Neural cell (in vitro differentiated cells): Measurements from ENCODE around the gene STRN3. TPM values are rescaled to one million over a fixed set of nuclear protein-coding genes. Genes with fewer than 3 reads are reported as not detected.

Source experiments
- H2AFZ ChIP-seq: fragments of 200-600, 300-800 bp; sonication (generic), shearing (Covaris generic); 2 replicates; pipeline ENCODE4 v1.6.0; 2014; ENCODE audit warnings: low read depth, mild to moderate bottlenecking, antibody characterized with exemption, low read length, moderate library complexity
- H3F3A ChIP-seq: fragments of 200-600 bp; shearing (Covaris generic); 2 replicates; pipeline ENCODE4 v1.6.1; 2016; ENCODE audit warnings: mild to moderate bottlenecking, moderate library complexity, mixed read lengths, antibody characterized with exemption, low read length; ENCODE audit not compliant: insufficient read depth, poor library complexity, severe bottlenecking
- H3K27ac ChIP-seq: fragments of 200-600, 300-800 bp; sonication (generic), shearing (Covaris generic); 2 replicates; pipeline ENCODE4 v1.5.1; 2014; ENCODE audit warnings: mild to moderate bottlenecking, low read length, moderate library complexity
- H3K27me3 ChIP-seq: fragments of 300-800, 200-600 bp; sonication (generic), shearing (Covaris generic); 2 replicates; pipeline ENCODE4 v1.6.0; 2014; ENCODE audit warnings: mild to moderate bottlenecking, low read depth, low read length, moderate library complexity; ENCODE audit not compliant: insufficient read depth
- H3K36me3 ChIP-seq: fragments of 300-800, 200-600 bp; sonication (generic), shearing (Covaris generic); 2 replicates; pipeline ENCODE4 v1.5.1; 2014; ENCODE audit warnings: mild to moderate bottlenecking, antibody characterized with exemption, low read length, moderate library complexity; ENCODE audit not compliant: insufficient read depth
- H3K4me2 ChIP-seq: fragments of 300-800, 200-600 bp; sonication (generic), shearing (Covaris generic); 2 replicates; pipeline ENCODE4 v1.6.0; 2014; ENCODE audit warnings: mild to moderate bottlenecking, low read length
- H3K4me3 ChIP-seq: fragments of 300-800, 200-600 bp; sonication (generic), shearing (Covaris generic); 2 replicates; pipeline ENCODE4 v1.5.1; 2014; ENCODE audit warnings: mild to moderate bottlenecking, low read length, moderate library complexity
- H3K79me2 ChIP-seq: fragments of 200-600 bp; shearing (Covaris generic); replicated peaks from 2 replicates; pipeline ENCODE4 v1.6.0; 2014; ENCODE audit warnings: mild to moderate bottlenecking, low read length, moderate library complexity; ENCODE audit not compliant: insufficient read depth
- H3K9ac ChIP-seq: fragments of 300-800, 200-600 bp; sonication (generic), shearing (Covaris generic); 2 replicates; pipeline ENCODE4 v1.6.1; 2016; ENCODE audit warnings: mild to moderate bottlenecking, low read length, mixed read lengths
- H3K9me2 ChIP-seq: fragments of 200-600 bp; shearing (Covaris generic); 2 replicates; pipeline ENCODE4 v1.6.1; 2016; ENCODE audit warnings: mild to moderate bottlenecking, low read length, mixed read lengths; ENCODE audit not compliant: insufficient read depth
- H3K9me3 ChIP-seq: fragments of 200-600, 300-800 bp; sonication (generic), shearing (Covaris generic); 2 replicates; pipeline ENCODE4 v1.6.1; 2016; ENCODE audit warnings: mild to moderate bottlenecking, mixed run types, low read length, moderate library complexity, mixed read lengths
- H4K20me1 ChIP-seq: fragments of 200-600 bp; shearing (Covaris generic); 2 replicates; pipeline ENCODE4 v1.6.1; 2016; ENCODE audit warnings: mild to moderate bottlenecking, mixed run types; ENCODE audit not compliant: insufficient read depth
- EP300 ChIP-seq: fragments of 450-650 bp; conservative IDR thresholded peaks from 2 replicates; pipeline ENCODE4 v1.6.1; 2014; ENCODE audit warnings: antibody characterized with exemption, mild to moderate bottlenecking, moderate library complexity; ENCODE audit not compliant: poor library complexity, severe bottlenecking
- EZH2 ChIP-seq: fragments of 200-600, 300-800 bp; shearing (Covaris generic), sonication (generic); IDR thresholded peaks from 2 replicates; pipeline ENCODE4 v1.6.1; 2014; ENCODE audit warnings: antibody characterized with exemption, low read length, borderline replicate concordance, mild to moderate bottlenecking; ENCODE audit not compliant: insufficient read depth, poor library complexity, severe bottlenecking
- MXI1 ChIP-seq: fragments of 450-650 bp; conservative IDR thresholded peaks from 2 replicates; pipeline ENCODE4 v1.6.1; 2014; ENCODE audit warnings: antibody characterized with exemption, mild to moderate bottlenecking; ENCODE audit not compliant: poor library complexity, severe bottlenecking
- POLR2AphosphoS5 ChIP-seq: IDR thresholded peaks from 2 replicates; pipeline ENCODE4 v1.6.1; 2012
- RAD21 ChIP-seq: fragments of 450-650 bp; conservative IDR thresholded peaks from 2 replicates; pipeline ENCODE4 v1.6.1; 2014; ENCODE audit warnings: antibody characterized with exemption, mild to moderate bottlenecking, moderate library complexity
- SMC3 ChIP-seq: fragments of 450-650 bp; conservative IDR thresholded peaks from 2 replicates; pipeline ENCODE4 v1.6.1; 2014; ENCODE audit warnings: antibody characterized with exemption, mild to moderate bottlenecking, moderate library complexity; ENCODE audit not compliant: poor library complexity
- TAF1 ChIP-seq: IDR thresholded peaks from 2 replicates; pipeline ENCODE4 v1.6.1; 2012; ENCODE audit warnings: low read depth
- polyA plus RNA-seq: library from polyadenylated mRNA; depleted of rRNA; stranded (reverse); fragments of >200 nt; gene quantifications from 2 replicates; pipeline ENCODE4 v1.2.3, GENCODE V29; 2014
- TF ChIP-seq, protein P1 (sequence below): IDR thresholded peaks from 2 replicates; pipeline ENCODE4 v1.6.1; 2012; ENCODE audit warnings: borderline replicate concordance

Gene STRN3
- polyA plus RNA-seq, 1 donor from 2014 or later, result 60.1 TPM

DNA sequence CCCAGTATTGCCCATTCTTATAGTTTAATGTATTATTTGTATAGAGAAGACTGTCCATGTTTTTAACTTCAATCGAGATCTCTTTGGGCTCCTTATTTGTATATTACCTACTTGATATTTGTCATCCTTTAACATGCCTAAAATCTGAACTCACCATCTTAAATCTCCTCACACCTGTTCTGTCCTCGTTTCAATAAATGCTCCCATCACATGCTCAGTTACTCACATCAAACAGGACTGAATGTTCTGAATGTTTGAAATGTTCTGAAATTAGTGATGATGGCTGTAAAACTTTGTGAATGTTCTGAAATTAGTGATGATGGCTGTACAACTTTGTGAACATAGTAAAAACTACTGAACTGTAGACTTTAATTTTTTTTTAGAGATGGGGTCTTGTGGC, 117.4 kb downstream of the STRN3 start:
- H3K4me3 ChIP-seq, result no peak overlapping the region
- peaks cover 8% of the 10 kb centered on the region for H3K36me3 ChIP-seq
- H4K20me1 ChIP-seq, result no peaks in the 10 kb centered on the region
- H3K79me2 ChIP-seq, result no peaks in the 10 kb centered on the region
- H3K9me2 ChIP-seq, result no peaks in the 10 kb centered on the region
- H3K27ac ChIP-seq, result no peak overlapping the region
- H3K27me3 ChIP-seq, result no peaks in the 10 kb centered on the region
- H2AFZ ChIP-seq, result no peak overlapping the region
- no peak overlapping the region for H3K9ac ChIP-seq
- H3K9me3 ChIP-seq, result no peaks in the 10 kb centered on the region
- no peak overlapping the region for H3K4me2 ChIP-seq
- TF ChIP-seq TAF1 (no peak), RAD21 (no peak), POLR2AphosphoS5 (no peak), SMC3 (no peak), EZH2 (no peak), MXI1 (no peak), EP300 (no peak)
- TF ChIP-seq, protein P1, sequence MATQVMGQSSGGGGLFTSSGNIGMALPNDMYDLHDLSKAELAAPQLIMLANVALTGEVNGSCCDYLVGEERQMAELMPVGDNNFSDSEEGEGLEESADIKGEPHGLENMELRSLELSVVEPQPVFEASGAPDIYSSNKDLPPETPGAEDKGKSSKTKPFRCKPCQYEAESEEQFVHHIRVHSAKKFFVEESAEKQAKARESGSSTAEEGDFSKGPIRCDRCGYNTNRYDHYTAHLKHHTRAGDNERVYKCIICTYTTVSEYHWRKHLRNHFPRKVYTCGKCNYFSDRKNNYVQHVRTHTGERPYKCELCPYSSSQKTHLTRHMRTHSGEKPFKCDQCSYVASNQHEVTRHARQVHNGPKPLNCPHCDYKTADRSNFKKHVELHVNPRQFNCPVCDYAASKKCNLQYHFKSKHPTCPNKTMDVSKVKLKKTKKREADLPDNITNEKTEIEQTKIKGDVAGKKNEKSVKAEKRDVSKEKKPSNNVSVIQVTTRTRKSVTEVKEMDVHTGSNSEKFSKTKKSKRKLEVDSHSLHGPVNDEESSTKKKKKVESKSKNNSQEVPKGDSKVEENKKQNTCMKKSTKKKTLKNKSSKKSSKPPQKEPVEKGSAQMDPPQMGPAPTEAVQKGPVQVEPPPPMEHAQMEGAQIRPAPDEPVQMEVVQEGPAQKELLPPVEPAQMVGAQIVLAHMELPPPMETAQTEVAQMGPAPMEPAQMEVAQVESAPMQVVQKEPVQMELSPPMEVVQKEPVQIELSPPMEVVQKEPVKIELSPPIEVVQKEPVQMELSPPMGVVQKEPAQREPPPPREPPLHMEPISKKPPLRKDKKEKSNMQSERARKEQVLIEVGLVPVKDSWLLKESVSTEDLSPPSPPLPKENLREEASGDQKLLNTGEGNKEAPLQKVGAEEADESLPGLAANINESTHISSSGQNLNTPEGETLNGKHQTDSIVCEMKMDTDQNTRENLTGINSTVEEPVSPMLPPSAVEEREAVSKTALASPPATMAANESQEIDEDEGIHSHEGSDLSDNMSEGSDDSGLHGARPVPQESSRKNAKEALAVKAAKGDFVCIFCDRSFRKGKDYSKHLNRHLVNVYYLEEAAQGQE, result no peak
- no peaks in the 10 kb centered on the region for H3F3A ChIP-seq

DNA sequence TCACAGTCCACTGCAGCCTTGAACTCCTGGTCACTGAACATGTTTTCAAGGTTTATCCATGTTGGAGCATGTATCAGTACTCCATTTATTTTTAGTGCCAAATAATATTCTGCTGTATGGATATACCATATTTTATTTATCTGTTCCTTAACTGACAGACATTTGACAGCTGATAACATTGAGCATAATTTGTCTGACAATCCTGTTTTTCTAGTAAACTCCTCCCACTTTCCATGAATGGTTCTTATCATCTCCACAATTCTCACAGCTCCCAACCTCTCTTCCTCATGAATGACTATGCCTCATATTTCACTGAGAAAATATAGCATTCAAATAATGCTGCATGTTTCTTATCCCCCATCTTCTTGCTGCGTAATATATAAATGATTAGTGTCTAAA, 118.5 kb downstream of the STRN3 start:
- Histone ChIP-seq H4K20me1 (no peaks in the 10 kb centered on the region), H3K4me2 (no peak overlapping the region), H3K9me2 (no peaks in the 10 kb centered on the region), H3F3A (no peaks in the 10 kb centered on the region), H3K36me3 (peaks cover 8% of the 10 kb centered on the region), H2AFZ (no peak overlapping the region), H3K9me3 (no peaks in the 10 kb centered on the region), H3K79me2 (no peaks in the 10 kb centered on the region), H3K9ac (no peak overlapping the region), H3K4me3 (no peak overlapping the region), H3K27ac (no peak overlapping the region), H3K27me3 (no peaks in the 10 kb centered on the region)
- no peak for TF ChIP-seq SMC3
- no peak for TF ChIP-seq EP300
- TF ChIP-seq RAD21, result no peak
- TF ChIP-seq MXI1, result no peak
- TF ChIP-seq POLR2AphosphoS5, result no peak
- no peak for TF ChIP-seq TAF1
- TF ChIP-seq, protein P1, result no peak
